ENCODE results near the gene DNAJA1. TPM values are rescaled to one million over a fixed set of nuclear protein-coding genes. Genes with fewer than 3 reads are reported as not detected.

Gene DNAJA1
- total RNA-seq: 100 to 1,000 TPM; 113 to 189 TPM

GRCh38 chr9:33024966-33025571, at the start of gene DNAJA1:
Gene DNAJA1, plus strand, starts transcription at chr9:33025273. Its CDS starts 1,212 bp downstream, at chr9:33026485.

GRCh38 chr9:33076046-33077004, 51.3 kb downstream of the DNAJA1 start, which contains the start of gene SMU1:
Gene SMU1, minus strand, starts transcription at chr9:33076674. Its CDS starts 66 bp downstream, at chr9:33076608.

Other genes starting within 250 kb of the DNAJA1 start
- under 1 TPM; under 0.01 TPM for gene TMEM215, start 241.7 kb upstream of the DNAJA1 start, total RNA-seq
- 10 to 100 TPM; 30.6 to 43.6 TPM for gene APTX, start 23.6 kb upstream of the DNAJA1 start, total RNA-seq
- gene SMU1, start 51.4 kb downstream of the DNAJA1 start, total RNA-seq: 10 to 100 TPM; 22.7 to 39.6 TPM
- 10 to 100 TPM; 12.4 to 29.3 TPM for gene B4GALT1, start 142.1 kb downstream of the DNAJA1 start, total RNA-seq
- gene SPINK4, start 214.9 kb downstream of the DNAJA1 start, total RNA-seq: not detected
- 10 to 100 TPM; 25.8 to 27.3 TPM for gene BAG1, start 239.4 kb downstream of the DNAJA1 start, total RNA-seq
- 100 to 1,000 TPM; 109 to 149 TPM for gene CHMP5, start 239.8 kb downstream of the DNAJA1 start, total RNA-seq